Pancreas (tissue), 10 donors: ENCODE results near the gene KCNG2. TPM values are rescaled to one million over a fixed set of nuclear protein-coding genes. Genes with fewer than 3 reads are reported as not detected.
A peak's percentile ranks its signal among the peaks of the same experiment; 100 is the strongest.

Source experiments
- ATAC-seq, 4 donors: fragments of 200-7000 bp; cut with Tn5 transposase; one replicate each; pipeline versions ENCODE4 v1.8.0 to v1.9.1; 2020; ENCODE audit warnings: mild to moderate bottlenecking in 4 of 4, moderate library complexity in 4 of 4
- DNase-seq, 6 donors: peaks; one replicate each; pipeline ENCODE4 v3.0.0-alpha.2; 2020
- FAIRE-seq: peaks from 2 replicates; lab custom pipeline; 2012; peaks lifted over from hg19 to GRCh38; lab: Jason Lieb, UNC
- H3K27ac ChIP-seq, 4 donors: fragments of 200-600 bp; sonication (generic); 1 replicate in 3 of 4; 2 replicates in 1 of 4; pipeline versions ENCODE4 v1.5.0 to v1.8.0; 2020
- H3K27me3 ChIP-seq, 4 donors: fragments of 200-600 bp; one replicate each; pipeline ENCODE4 v1.8.0; 2021
- H3K36me3 ChIP-seq, 3 donors: fragments of 200-600 bp; sonication (generic) in 1 of 3; one replicate each; pipeline versions ENCODE4 v1.5.0 to v1.8.0; 2020 to 2021
- H3K4me1 ChIP-seq, 3 donors: fragments of 200-600 bp; one replicate each; pipeline ENCODE4 v1.8.0; 2021
- H3K4me3 ChIP-seq, 4 donors: fragments of 200-600 bp; sonication (generic) in 2 of 4; one replicate each; pipeline versions ENCODE4 v1.5.0 to v1.8.0; 2020 to 2021
- H3K9me3 ChIP-seq, 4 donors: fragments of 200-600 bp; one replicate each; pipeline ENCODE4 v1.8.0; 2021
- CTCF ChIP-seq, 4 donors: fragments of 200-600 bp; sonication (generic) in 3 of 4; IDR thresholded peaks; one replicate each; pipeline versions ENCODE4 v1.5.0 to v1.8.0; 2021; ENCODE audit warnings: antibody characterized with exemption in 4 of 4
- WGBS, 2 donors: extraction: QIAGEN DNeasy Blood & Tissue Kit; methylation state at CpG; one replicate each; pipeline ENCODE4 v1.1.7; 2013; 5-methylcytosine and 5-hydroxymethylcytosine counted together
- intact Hi-C, 3 donors: fragments of 100-400 bp; cut with DNase I; formaldehyde crosslinking; loops; one replicate each; pipeline versions ENCODE4 v1.11.1 to v1.14.2; 2022
- polyA plus RNA-seq, 2 donors: library from polyadenylated mRNA; stranded (reverse); fragments of 200-250 nt; gene quantifications; one replicate each; pipeline ENCODE4 v1.2.3, GENCODE V29; 2013
- total RNA-seq, 6 donors: library from RNA; stranded (reverse); fragmentation: NEBNext Ultra II Directional in 4 of 6; extraction: Animal tissue kit (Norgen Biotek cat#: 25700) in 4 of 6; gene quantifications; one replicate each; pipeline versions ENCODE4 v1.2.1 to v1.2.4, GENCODE V29; 2021 to 2023
- donor health status: healthy with polysubstance abuse.
- donor health status: DM: no; HTN: no; CAD: no; lungs with moderate emphysema.
- donor health status: DM: no; HTN: no; CAD: no.
- donor health status: control.
- donor health status: control.
- donor health status: Bipolar disorder and iron deficiency.
- donor health status: DM: yes; HTN: yes; CAD: no.
- donor health status: DM: no; HTN: no; CAD: no.
- donor health status: DM: no; HTN: no; CAD: no.
- donor health status: DM: yes; HTN: yes; CAD: no.

KCNG2 gene
- total and polyA plus RNA-seq, 8 donors: 0.12 to 0.22 (median 0.13) TPM; not detected in 5

- H3K4me3 ChIP-seq: no peak overlapping the region
- no peak for FAIRE-seq
- intact Hi-C loops: no loop called here
These were observed 11.9 kb upstream of the KCNG2 start for GRCh38 chr18:79785831-79786230.

GRCh38 chr18:79786304-79786703, 11.4 kb upstream of the KCNG2 start:
- Histone ChIP-seq H3K27ac (no peak overlapping the region), H3K36me3 (no peaks in the 10 kb centered on the region), H3K4me3 (no peak overlapping the region), H3K9me3 (no peaks in the 10 kb centered on the region), H3K4me1 (peaks cover 0 to 6% (median 0%) of the 10 kb centered on the region in 3 donors), H3K27me3 (peaks cover 0 to 23% (median 9%) of the 10 kb centered on the region in 4 donors)
- peak in 1 of 6 donors; percentile 43 for DNase-seq
- no peak for FAIRE-seq
- intact Hi-C loops: no loop called here
- no peak for TF ChIP-seq CTCF (IDR thresholded peaks at IDR 0.05)
- ATAC-seq: no peak
- 77 to 81% methylated on average over 14 of the region's 14 CpGs for WGBS, 2 donors

More at GRCh38 chr18:79785831-79786230, 11.9 kb upstream of the KCNG2 start:
- H3K27me3 ChIP-seq: peaks cover 0 to 23% (median 9%) of the 10 kb centered on the region in 4 donors
- 75 to 77% methylated on average over 12 of the region's 12 CpGs for WGBS, 2 donors
- peaks cover 0 to 2% (median 0%) of the 10 kb centered on the region in 3 donors for H3K4me1 ChIP-seq
- no peak overlapping the region for H3K27ac ChIP-seq
- no peaks in the 10 kb centered on the region for H3K36me3 ChIP-seq
- no peak for ATAC-seq
- TF ChIP-seq CTCF (IDR thresholded peaks at IDR 0.05): no peak
- peak in 1 of 6 donors; percentile 44 for DNase-seq
- H3K9me3 ChIP-seq: no peaks in the 10 kb centered on the region

- ATAC-seq (no peak), FAIRE-seq (no peak), DNase-seq (peak in 1 of 6 donors; percentile 25)
- Histone ChIP-seq H3K27ac (no peak overlapping the region), H3K27me3 (peaks cover 0 to 23% (median 9%) of the 10 kb centered on the region in 4 donors), H3K9me3 (no peaks in the 10 kb centered on the region), H3K4me3 (no peak overlapping the region), H3K36me3 (no peaks in the 10 kb centered on the region), H3K4me1 (peaks cover 0 to 13% (median 0%) of the 10 kb centered on the region in 3 donors)
- no peak for TF ChIP-seq CTCF (IDR thresholded peaks at IDR 0.05)
- intact Hi-C loops: no loop called here
- 72 to 78% methylated on average over 22 of the region's 22 CpGs for WGBS, 2 donors
These were observed 10.8 kb upstream of the KCNG2 start for GRCh38 chr18:79786786-79787526.

- no peaks in the 10 kb centered on the region for H3K9me3 ChIP-seq
- no peak for TF ChIP-seq CTCF (IDR thresholded peaks at IDR 0.05)
- H3K27me3 ChIP-seq: peaks cover 0 to 23% (median 9%) of the 10 kb centered on the region in 4 donors
- H3K36me3 ChIP-seq: no peaks in the 10 kb centered on the region
- H3K4me3 ChIP-seq: peak overlapping the region in 1 of 4 donors; percentile 31
- no peak for DNase-seq
- intact Hi-C loops: no loop called here
- 77 to 78% methylated on average over 16 of the region's 16 CpGs for WGBS, 2 donors
- H3K27ac ChIP-seq: no peak overlapping the region
- H3K4me1 ChIP-seq: peaks cover 0 to 15% (median 0%) of the 10 kb centered on the region in 3 donors
- no peak for FAIRE-seq
- ATAC-seq: no peak
These were observed 10.2 kb upstream of the KCNG2 start for GRCh38 chr18:79787527-79787864.
